ENCODE results near the gene LSAMP.

The LSAMP gene

DNA sequence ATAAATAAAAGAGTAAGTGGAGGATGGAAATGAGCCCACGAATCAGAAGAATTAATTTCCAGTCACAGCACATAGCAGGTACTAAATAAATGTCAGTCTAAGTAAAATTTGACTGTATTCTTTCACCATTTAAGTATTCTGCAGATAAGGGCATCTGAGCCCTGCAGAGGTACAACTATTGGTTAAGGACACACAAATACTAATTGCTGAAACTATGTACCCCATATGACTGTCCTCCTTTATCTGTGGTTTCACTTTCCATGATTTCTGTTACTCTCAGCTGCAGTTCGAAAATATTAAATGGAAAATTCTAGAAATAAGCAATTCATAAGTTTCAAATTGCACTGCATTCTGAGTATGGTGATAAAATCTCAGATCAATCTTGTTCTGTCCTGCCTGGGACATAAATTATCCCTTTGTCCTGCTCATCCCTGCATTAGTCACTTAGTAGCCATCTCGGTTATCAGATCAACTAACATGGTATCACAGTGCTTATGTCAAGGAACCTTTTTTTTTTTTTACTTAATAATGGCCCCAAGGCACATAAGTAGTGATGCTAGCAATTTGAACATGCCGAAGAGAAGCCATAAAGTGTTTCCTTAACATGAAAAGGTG lies 95.1 kb downstream of the LSAMP start:
- DNase-seq = no peak

DNA sequence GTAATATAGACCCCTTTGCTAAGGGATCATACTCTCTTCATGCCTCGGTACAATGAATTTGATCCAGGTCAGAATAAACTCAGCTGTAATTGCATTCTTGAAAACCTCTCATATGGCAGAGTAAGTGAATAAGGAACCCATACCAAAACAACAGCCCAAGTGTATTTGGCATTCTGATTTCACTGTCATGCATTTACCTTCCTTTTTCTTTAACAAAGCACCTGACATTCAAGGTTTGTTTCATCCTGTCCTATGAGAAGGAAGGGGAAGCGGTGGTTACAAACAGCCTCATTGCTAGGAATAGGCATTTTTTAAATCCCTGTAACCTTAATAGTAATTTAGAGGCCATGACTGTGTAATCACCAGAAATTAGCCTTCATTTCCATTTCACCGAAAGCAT lies 97.1 kb downstream of the LSAMP start:
- DNase-seq = no peak

DNA sequence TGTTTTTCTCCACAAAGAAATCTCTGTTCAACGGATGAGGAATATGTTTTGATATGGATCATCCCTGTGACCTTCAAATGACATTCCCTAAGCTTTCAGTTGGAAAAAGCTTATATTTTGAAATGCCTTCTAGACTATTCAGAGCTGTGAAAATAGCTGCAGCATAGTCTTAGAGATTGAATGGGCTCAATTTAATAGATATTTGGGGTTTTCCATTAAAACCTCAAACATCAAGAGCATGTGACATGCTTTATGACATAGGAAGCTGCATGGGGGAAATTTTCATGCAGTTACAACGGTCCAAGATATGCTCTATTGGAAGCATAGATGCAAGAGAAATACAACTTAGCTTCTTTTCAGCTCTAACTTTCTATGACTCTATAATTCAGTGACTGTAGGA lies 102.8 kb downstream of the LSAMP start:
- DNase-seq = no peak

DNA sequence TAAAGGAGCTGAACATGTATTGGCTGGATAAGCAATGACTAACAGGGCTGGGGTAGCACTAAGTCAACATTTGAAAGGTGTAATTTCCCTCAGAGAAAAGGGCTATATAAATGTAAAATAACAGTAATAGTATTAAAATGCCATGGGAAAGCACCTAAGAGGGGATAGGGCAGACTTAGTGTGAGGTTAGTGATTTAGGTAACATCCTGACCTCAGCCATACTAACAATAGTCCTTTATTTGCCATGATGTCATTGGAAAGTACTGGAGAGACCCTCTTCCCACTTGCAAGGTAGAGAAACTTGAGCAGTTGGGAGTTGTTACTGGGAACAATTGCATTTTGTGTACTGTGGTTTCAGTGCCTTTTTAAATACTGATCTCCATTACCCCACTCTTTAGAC lies 103.4 kb downstream of the LSAMP start:
- no peak for DNase-seq

DNA sequence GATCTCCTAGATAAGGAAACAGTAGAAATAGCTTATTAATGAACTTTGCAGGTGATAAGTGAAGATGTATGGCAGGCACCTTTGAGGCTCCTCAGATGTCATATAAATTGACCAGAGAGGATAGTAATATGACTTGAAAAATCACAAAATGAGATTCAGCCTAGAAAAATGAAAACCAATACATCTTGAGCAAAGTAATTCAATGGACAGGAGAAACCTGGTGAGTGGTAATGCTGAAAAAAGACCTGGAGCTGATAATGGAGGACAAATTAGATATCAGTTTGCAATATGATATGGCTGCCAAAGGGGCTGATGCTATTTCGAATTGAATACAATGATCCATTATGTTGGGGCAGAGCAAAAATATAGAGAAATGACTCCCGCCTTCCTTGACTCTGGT lies 103.9 kb downstream of the LSAMP start:
- DNase-seq = no peak

DNA sequence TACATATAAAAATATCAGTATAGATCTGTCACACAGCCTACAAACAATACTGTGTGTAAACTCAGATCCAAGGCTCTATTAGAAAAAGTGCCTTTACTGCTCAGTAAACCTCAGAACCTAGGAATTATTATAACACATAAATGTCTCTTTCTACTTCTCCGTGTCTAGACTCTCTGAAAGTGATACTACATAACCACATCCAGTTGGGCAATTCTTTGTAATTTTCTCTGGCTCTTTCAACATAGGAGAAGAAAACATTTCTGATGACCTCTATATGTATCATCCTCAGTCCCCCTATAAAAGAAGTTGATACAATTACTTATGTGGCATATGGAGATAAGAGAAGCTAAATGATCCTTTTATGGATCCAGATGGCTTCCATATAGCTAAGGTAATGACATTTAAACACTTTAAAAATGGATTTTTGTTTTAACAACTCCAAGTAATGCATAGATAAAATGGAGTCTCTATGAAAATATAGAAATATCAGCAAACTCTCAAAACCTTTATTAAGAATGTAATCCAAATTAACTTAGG lies 104.5 kb downstream of the LSAMP start:
- no peak for DNase-seq

DNA sequence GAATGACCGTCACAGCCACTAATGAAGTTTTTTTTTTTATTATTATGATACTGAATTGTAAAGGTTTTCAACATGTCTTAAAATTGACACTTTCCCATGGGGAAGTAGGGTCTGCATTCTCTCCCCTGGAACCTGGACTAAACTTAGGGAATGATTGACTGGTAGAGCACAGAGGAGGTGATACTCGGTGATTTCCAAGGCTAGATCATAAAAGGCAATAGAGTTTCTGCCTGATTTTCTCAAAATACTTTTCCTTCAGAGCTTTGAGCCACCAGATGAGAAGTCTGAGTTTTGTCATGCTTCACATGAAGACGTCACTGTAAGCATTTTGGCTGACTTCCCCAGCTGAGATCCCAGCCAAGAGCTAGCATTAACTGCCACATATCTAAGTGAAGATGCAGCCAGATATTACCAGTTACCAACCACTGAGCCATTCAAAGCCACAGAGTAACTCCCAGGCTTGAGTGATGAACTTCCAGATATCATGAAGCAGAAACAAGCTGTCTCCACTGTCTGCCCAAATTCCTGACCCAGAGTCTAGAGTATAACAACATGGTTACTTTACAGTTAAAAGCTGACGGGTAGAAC lies 105.8 kb downstream of the LSAMP start:
- DNase-seq = no peak

DNA sequence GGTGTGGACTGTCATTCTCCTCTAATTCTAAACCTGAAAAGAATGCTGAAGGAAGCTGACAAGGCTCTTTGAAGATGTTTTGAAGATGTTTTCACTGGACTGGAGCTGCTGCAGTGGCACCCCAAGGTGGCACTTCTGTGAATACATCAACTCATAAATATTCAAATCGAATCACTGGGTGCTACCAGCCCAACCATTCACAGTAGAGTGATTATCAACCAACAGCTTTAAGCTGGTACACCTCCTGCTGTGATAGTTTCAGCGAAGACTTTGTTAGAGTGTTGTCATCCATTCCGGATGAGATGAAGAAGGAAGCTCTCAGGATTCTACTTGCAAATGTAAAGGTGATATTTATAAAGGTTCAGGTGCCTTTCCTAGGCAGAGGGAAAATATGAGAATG lies 106.6 kb downstream of the LSAMP start:
- no peak for DNase-seq

DNA sequence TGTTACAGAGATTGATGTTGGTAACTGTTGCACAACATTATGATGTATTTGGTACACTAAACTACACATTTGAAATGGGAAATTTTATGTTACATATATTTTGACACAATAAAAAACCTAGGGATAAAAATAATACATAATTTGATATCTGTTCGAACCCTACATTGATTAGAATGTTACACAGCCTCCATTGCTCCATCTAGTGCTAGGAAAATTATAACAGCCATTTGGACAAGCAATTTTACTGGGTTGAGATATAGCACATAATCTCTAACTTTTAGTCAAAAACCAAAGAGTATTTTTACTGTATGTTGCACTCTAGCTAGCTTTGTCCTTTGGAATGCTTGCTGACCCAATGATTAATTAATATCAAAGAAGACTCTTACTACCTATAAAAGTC lies 108.1 kb downstream of the LSAMP start:
- DNase-seq = no peak

DNA sequence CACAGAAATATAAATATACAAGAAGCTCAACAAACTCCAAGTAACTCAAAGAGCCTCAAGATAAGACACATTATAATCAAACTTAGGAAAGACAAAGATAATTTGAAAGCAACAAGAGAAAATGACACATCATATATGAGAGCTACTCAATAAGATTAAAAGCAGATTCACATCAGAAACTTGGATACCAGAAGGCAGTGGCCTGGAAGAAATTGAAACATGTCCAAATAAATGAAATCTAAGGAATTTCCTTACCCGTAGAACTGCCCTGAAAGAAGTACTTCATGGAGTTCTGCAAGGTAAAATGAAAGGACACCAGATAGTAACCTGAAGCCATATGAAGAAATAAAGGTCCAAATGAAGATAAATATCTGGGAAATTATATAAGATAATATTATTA lies 113.9 kb downstream of the LSAMP start:
- no peak for DNase-seq

DNA sequence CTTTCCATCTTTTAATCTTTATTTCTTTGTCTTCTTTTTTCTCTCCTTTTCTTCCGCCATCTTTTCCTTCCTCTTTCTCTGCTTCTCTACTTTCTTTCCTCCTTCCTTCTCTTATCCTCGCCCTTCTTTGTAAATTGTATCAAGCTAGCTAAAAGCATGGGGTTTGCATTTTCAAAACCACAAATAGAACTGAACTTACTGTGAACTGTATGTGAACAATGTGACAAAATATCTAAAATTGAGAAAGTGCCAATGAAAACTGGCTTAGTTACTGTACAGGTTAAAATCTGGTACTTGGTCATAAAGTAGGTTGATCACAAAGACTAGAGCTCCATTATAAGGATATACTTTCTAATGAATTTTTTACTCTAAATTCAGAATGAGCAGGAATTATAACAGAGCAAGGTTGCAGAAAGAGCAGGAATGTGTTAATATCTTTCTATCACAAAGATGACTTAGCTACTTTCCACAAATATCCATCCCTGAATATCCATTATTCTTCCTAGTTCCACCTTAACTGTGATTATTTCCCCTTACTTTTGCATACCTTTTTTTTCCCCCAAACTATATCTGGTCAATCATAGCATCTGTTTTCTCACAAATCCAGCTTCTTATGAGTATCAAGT lies 122.4 kb downstream of the LSAMP start:
- no peak for DNase-seq

DNA sequence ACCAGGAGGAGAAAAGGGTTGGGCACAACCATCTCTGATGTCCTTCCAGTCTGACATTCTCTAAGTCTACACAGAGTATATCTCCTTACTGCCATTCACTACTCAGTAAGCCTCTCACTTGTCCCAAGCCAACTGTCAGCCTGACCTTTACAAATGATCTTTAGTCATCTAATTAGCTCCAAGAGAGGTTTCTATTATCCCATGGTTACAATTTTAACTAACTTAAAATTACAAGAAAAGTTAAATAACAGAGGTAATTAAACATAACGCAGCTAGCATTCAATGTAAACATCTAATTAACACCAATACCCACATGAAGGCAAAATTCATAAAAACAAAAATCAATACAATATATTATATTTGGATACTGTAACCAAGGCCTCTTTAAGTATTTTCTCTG lies 126.9 kb downstream of the LSAMP start:
- DNase-seq = no peak

DNA sequence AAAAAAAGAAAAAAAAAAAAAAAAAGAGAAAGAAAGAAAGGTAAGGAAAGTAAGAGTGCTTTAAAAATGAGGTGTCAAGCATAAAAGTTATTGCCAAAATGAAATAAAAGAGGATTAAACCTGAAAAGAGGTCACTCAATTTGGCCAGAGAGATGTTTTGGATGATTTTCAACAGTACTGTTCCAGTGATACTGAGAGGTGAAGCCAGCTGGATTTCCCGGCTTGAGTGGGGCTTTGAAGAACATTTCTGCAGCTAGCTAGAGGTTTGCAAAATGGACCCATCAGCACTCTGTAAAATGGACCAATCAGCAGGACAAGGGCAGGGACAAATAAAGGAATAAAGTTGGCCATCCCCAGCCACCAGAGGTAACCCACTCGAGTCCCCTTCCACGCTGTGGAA lies 128.5 kb downstream of the LSAMP start:
- no peak for DNase-seq

DNA sequence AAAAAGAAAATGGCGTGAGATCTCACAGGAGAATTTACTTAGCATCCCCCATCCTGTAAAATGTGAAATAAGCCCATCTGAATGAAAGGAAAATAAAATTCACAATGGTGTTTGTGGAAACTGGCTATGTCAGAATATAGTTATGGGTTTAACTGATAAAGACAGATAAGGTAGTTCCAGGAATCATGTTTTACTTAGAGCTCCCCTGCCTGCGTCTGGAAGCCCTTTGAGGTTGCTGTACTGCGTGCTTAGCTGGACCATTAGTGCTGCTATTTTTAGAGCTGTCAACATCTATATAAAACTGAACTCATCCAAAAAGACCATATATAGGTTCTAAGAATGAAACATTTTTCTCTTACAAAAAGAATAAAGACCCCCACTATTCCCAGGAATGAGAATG lies 130.8 kb downstream of the LSAMP start:
- DNase-seq = no peak

DNA sequence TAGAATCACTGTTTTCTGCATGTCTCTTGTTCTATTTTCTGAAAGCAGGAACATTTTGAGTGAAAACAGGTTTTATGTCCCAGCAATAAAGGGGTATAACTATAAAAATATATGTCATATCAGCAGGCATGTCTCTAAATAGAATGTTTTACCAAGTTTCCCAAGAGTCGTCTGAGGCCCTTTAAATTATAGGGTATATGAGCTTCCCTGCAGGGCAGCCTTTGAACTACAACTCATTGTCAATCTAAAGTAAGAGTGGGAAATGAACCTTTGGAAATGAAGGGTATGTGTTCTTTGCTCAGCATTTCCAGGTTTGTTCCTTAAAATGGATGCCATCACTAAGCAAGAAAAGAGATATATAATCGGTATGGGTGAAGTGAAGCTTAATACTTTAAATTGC lies 138.6 kb downstream of the LSAMP start:
- DNase-seq = no peak

DNA sequence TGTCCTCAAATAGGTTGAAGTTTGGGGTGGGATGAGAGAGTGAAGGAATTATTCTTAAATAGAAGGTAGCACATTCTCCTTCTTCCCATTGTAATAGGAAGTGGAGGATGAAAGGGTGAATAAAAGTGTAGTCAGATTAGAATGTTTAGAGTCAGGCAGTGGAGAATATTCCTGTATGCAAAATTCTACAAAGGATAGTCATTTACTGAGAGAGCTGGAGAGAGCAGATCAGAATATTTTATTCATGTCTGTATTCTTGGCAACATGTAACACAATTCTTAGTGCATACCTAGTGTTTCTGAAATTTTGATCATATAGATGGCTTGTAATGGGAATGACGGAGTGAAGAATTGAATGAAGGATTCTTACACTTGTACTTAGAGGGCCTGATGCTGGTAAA lies 139.1 kb downstream of the LSAMP start:
- no peak for DNase-seq

DNA sequence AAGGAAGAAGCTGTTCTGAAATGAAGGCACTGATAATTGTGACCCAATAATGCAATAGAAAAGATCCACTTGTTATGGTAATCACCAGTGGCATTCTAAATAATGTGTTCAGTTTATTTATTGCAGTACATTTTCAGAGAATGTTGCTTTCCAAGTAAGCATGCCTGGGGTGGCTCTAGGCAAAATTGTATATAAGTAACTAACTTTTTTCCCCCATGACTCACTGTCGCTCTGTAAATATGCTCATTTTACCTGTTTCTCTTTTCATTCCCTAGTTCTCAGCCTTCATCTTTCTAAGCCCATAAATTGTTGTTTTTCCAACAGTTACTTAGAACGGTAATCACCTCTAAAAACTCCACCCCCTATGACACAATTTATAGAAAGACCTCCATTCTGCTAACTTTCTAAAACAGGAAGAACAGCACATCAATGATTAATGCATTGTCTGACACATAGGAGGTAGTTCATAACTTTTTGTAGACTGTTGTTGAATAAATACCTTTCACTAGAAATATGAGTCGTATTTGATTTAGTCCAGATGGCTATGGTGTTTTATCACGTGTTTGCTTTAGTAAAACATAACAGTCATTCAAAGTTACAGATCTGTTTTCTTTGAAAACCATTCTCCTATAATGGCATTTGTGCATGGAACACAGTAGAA lies 143.1 kb downstream of the LSAMP start:
- DNase-seq = no peak

DNA sequence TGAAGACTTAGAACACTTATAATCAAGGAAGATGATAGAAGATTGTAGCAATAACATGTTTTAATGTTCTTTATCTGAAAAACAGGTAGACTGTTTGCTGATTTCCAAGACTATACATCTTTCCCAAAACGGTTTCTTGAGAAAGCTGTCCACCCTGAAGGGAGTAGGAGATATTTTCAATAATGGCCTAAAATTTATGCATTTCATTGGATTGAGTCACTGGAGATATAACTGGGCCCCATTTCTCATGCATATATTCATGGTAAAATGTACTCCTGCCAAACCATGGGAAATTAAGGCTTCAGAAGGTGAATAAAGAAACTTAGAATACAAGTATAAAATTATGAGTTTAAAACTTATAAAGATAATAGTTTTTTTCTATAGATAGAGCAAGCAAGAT lies 143.9 kb downstream of the LSAMP start:
- DNase-seq = no peak

DNA sequence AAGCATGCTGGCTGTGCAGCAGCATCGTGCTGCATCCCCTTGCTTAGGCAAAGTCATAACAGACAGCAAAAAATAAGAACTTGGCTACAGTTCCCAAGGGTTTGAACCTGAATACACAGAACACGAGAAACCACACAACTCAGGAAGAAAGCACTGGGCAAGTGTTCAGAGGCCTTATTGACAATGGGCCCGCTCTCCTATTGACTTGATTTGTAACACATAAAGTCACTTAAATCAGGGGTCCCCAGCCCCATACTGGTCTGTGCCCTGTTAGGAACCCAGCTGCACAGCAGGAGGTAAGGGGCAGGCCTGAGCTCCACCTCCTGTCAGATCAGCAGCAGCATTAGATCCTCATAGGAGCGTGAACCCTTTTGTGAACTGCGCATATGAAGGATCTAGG lies 145.1 kb downstream of the LSAMP start:
- no peak for DNase-seq

DNA sequence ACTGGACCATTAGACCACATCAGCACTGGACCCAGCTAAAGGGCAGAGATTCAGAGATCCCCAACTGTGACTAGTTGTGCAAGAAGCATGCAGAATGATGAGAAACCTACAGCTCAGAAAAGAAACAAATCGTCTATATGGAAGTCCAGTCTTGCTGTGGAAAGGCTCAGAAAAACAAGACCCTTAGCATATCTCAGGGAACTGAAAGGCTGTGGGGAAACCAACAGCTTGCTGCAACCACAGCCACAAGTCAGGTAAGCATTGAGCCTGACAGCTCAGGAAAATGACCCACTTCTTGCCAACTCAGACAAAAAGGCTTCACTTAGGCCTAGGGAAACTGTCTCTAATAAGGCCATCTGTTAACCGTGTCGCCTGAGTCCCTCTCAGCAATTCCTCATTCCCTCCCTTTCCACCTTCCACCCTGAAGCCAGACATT lies 145.6 kb downstream of the LSAMP start:
- DNase-seq = no peak

DNA sequence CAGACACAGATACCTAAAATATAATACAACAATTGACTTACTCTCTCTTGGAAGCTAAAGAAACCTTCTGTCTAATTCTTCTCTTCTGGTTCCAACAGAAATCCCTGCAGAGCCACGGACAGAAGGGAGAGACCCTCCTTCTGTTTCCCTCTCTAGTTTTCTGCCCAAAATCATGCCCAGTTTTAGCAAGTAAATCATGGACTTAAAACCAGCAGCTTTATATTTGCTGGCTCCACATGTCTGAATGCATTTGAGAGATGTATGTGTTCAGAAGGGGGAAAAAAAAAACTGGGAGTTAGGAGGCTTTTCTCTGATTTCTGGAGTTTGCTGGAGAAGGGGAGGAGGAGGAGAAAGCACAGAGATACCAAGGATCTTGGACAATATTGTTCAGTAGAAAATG lies 147.1 kb downstream of the LSAMP start:
- no peak for DNase-seq

DNA sequence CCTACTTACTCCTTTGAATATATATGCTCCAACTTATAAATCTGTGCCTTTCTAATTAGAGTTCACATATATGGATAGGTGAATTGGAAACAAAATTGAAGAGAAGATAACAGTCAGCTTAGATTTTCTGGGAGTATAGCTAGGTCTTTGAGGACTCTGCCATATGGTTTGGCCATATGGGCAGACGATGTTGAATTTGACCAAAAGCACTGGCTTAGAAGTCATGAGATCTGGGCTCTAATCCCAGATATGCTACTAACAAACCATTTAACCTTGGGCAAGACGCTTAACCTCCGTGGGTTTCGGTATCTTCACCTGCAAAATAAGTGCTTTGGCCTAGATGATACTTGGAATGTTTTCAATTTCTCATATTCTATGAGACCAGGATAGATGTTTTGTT lies 154.1 kb downstream of the LSAMP start:
- DNase-seq = no peak

DNA sequence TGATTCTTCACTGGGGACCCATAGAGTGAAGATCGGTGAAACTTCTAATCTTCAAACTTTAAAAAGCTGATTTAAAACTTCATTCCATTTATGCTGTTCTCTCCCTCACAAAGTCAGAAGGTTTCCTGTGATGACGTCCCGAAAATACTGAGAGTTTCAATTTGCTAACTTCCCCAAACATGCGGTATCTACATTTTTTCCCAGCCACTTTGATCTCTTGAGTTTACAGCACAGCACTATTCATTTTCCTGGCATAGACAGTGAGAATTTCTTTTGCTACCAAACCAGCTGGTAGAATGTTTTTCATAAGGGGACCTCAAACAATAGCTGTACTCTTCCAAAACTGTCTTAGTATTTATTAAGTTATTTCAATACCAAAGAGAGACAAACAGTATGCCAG lies 156.8 kb downstream of the LSAMP start:
- no peak for DNase-seq

DNA sequence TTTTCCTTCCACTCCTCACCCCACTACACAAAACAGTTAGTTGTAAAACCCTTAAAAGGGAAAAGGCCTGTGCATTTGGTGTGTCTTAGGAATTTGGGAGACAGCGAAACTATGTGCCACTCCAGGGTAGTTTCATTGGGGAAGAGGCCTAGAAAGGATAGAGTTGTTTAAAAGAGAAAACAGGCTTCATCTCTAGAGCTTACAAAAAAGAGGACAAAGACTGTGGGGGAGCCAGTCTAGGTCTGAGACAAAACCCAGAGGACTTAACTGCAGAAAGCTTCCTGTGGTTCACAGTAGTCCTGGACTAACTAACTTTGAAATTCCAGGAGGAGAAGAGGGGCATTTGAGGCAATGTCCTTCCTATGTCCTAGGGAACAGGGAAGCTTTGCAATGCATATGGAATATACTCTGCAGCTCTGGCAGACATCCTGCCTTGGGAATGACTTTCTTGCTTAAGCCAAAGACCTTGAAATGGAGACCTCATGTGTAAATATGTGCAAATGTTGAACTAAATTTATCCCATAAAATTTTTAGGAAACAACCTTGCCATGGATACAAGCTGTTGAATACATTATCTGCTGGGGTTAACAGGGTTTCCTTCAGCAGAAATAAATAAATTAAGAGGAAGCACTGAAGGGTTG lies 159.4 kb downstream of the LSAMP start:
- no peak for DNase-seq
